Cardiac fibroblast (primary cell): Measurements from ENCODE around the gene STK40.

Experiments used
- DNase-seq, 2 donors: peaks; one replicate each; pipeline versions ENCODE4 v3.0.0 to v3.0.0-alpha.2; 2010; ENCODE audit warnings: low read depth in 2 of 2
- H3K4me3 ChIP-seq, 2 donors: replicated peaks in 1 of 2; 1 replicate in 1 of 2; 2 replicates in 1 of 2; pipeline ENCODE4 v1.5.1; 2011; ENCODE audit warnings: low read depth in 2 of 2, low read length in 2 of 2, mild to moderate bottlenecking in 2 of 2, moderate library complexity in 1 of 2
- CTCF ChIP-seq: IDR thresholded peaks from one replicate; pipeline ENCODE4 v1.5.1; 2011; ENCODE audit warnings: low read depth, mild to moderate bottlenecking, low read length, inconsistent platforms

Gene STK40

GRCh38 chr1:36349839-36350238, 35.9 kb downstream of the STK40 start:
- no peak overlapping the region for H3K4me3 ChIP-seq
- TF ChIP-seq CTCF = no peak
- DNase-seq = no peak

- peak in 1 of 2 donors; percentile 50 for DNase-seq
- H3K4me3 ChIP-seq = no peak overlapping the region
- TF ChIP-seq CTCF = no peak
Observed at GRCh38 chr1:36349241-36349671, 36.5 kb downstream of the STK40 start.

GRCh38 chr1:36346741-36347370, 38.9 kb downstream of the STK40 start:
- no peak for TF ChIP-seq CTCF
- no peak overlapping the region for H3K4me3 ChIP-seq
- no peak for DNase-seq

DNA sequence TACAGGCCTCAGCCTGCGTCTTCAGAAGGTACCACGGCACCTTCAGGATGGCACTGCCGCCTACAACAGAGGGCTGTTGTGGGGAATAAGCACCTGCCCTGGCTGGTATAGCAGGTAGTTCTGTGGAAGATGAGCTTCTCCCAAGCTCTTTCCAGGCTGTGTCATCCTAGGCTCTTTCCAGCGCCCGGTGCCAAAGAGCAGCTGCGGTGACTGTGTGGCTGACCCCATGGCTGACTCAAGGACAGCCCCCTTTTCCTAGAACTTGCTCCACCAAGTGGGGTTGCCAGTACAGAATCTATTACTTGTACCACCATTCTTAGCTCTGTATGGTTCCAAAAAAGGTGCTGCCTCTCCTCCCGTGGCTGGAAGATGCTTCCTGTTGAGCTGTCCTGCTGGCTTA, 40.4 kb downstream of the STK40 start:
- TF ChIP-seq CTCF = no peak
- no peak overlapping the region for H3K4me3 ChIP-seq
- no peak for DNase-seq

GRCh38 chr1:36344395-36344680, 41.4 kb downstream of the STK40 start:
- H3K4me3 ChIP-seq = no peak overlapping the region
- no peak for TF ChIP-seq CTCF
- no peak for DNase-seq

DNA sequence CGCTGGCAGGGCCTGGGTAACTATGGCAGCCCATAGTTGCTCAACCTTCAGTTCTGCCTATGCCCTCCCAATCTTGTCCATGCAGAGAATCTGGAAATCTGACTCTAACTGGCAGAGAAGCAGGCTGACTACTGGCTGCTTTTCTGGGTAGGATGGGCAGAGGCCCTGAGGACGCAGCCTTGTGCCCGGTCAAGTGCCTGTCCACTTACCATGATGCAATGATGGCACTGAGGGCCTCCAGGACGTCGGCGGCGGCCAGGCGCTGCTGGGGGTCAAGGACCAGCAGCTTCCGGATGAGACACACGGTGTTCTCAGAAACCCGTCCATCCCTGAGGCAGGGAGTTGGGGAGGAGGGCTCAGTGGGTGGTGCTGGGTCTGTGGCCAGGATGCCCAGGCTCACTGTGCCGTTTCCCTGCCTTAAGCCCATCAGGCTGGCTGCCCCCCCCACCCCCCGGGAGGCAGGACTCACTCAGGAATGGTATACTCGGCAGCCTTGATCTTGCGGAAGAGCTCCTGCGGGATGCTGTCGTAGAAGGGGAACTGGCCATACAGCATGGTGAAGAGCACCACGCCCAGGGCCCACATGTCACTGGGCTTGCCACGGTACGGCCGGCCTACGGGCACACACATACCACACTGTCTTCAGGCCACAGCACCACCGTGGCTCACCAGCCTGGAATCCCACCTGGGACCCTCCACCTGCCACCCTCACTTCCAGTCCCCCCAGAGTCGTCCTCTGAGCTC, 41.9 kb downstream of the STK40 start:
- DNase-seq = no peak
- TF ChIP-seq CTCF = no peak
- H3K4me3 ChIP-seq = no peak overlapping the region
